ENCODE measurements around the gene SEC14L5.

The SEC14L5 gene

GRCh38 chr16:4925791-4926190 is 32.3 kb upstream of the SEC14L5 start:
- Histone ChIP-seq H3K79me2 (ENCODE audit: insufficient read depth, low read length) (no peaks in the 10 kb centered on the region), H3K9ac (ENCODE audit: low read length) (no peak overlapping the region), H3K4me3 (ENCODE audit: low read depth, low read length, poor library complexity, severe bottlenecking) (no peak overlapping the region), H4K20me1 (ENCODE audit: insufficient read depth, low read length) (no peaks in the 10 kb centered on the region), H3K27ac (ENCODE audit: low read depth, low read length, poor library complexity, severe bottlenecking) (no peak overlapping the region), H3K9me3 (ENCODE audit: low read length) (peaks cover 8% of the 10 kb centered on the region), H3F3A (ENCODE audit: insufficient read depth, low read length) (no peaks in the 10 kb centered on the region), H3K4me1 (ENCODE audit: insufficient read depth, low read length, severe bottlenecking) (no peaks in the 10 kb centered on the region), H2AFZ (ENCODE audit: low read length) (no peak overlapping the region), H3K27me3 (ENCODE audit: insufficient read depth, low read length) (peaks cover 11% of the 10 kb centered on the region; the same call in 1 of the 2 replicates), H3K36me3 (ENCODE audit: insufficient read depth, low read length) (peaks cover 5% of the 10 kb centered on the region; the same call in 1 of the 2 replicates), H3K9me2 (ENCODE audit: low read depth, low read length) (no peaks in the 10 kb centered on the region), H3K4me2 (ENCODE audit: low read length) (no peak overlapping the region)
- TF ChIP-seq EZH2 (IDR thresholded peaks at IDR 0.05; ENCODE audit: borderline replicate concordance, low read length) (no peak), CTCF (IDR thresholded peaks at IDR 0.05; ENCODE audit: low read length) (no peak)

GRCh38 chr16:4926928-4927327 is 31.2 kb upstream of the SEC14L5 start:
- Histone ChIP-seq H3K9me3 (ENCODE audit: low read length) (peaks cover 8% of the 10 kb centered on the region), H3K27ac (ENCODE audit: low read depth, low read length, poor library complexity, severe bottlenecking) (no peak overlapping the region), H3F3A (ENCODE audit: insufficient read depth, low read length) (no peaks in the 10 kb centered on the region), H3K27me3 (ENCODE audit: insufficient read depth, low read length) (peaks cover 11% of the 10 kb centered on the region; the same call in 1 of the 2 replicates), H3K4me2 (ENCODE audit: low read length) (no peak overlapping the region), H3K4me3 (ENCODE audit: low read depth, low read length, poor library complexity, severe bottlenecking) (no peak overlapping the region), H3K9ac (ENCODE audit: low read length) (no peak overlapping the region), H4K20me1 (ENCODE audit: insufficient read depth, low read length) (no peaks in the 10 kb centered on the region), H3K9me2 (ENCODE audit: low read depth, low read length) (no peaks in the 10 kb centered on the region), H2AFZ (ENCODE audit: low read length) (no peak overlapping the region), H3K79me2 (ENCODE audit: insufficient read depth, low read length) (no peaks in the 10 kb centered on the region), H3K36me3 (ENCODE audit: insufficient read depth, low read length) (peaks cover 5% of the 10 kb centered on the region; the same call in 1 of the 2 replicates), H3K4me1 (ENCODE audit: insufficient read depth, low read length, severe bottlenecking) (no peaks in the 10 kb centered on the region)
- no peak for TF ChIP-seq CTCF (IDR thresholded peaks at IDR 0.05; ENCODE audit: low read length)
- no peak for TF ChIP-seq EZH2 (IDR thresholded peaks at IDR 0.05; ENCODE audit: borderline replicate concordance, low read length)

GRCh38 chr16:4927661-4928060 is 30.5 kb upstream of the SEC14L5 start:
- no peaks in the 10 kb centered on the region for H3K79me2 ChIP-seq (ENCODE audit: insufficient read depth, low read length)
- peaks cover 11% of the 10 kb centered on the region; the same call in 1 of the 2 replicates for H3K27me3 ChIP-seq (ENCODE audit: insufficient read depth, low read length)
- H3K9ac ChIP-seq (ENCODE audit: low read length) = no peak overlapping the region
- no peaks in the 10 kb centered on the region for H4K20me1 ChIP-seq (ENCODE audit: insufficient read depth, low read length)
- TF ChIP-seq EZH2 (IDR thresholded peaks at IDR 0.05; ENCODE audit: borderline replicate concordance, low read length) = no peak
- TF ChIP-seq CTCF (IDR thresholded peaks at IDR 0.05; ENCODE audit: low read length) = no peak
- no peaks in the 10 kb centered on the region for H3K4me1 ChIP-seq (ENCODE audit: insufficient read depth, low read length, severe bottlenecking)
- peaks cover 5% of the 10 kb centered on the region; the same call in 1 of the 2 replicates for H3K36me3 ChIP-seq (ENCODE audit: insufficient read depth, low read length)
- no peak overlapping the region for H3K27ac ChIP-seq (ENCODE audit: low read depth, low read length, poor library complexity, severe bottlenecking)
- no peaks in the 10 kb centered on the region for H3F3A ChIP-seq (ENCODE audit: insufficient read depth, low read length)
- no peak overlapping the region for H2AFZ ChIP-seq (ENCODE audit: low read length)
- no peak overlapping the region for H3K4me2 ChIP-seq (ENCODE audit: low read length)
- no peaks in the 10 kb centered on the region for H3K9me2 ChIP-seq (ENCODE audit: low read depth, low read length)
- no peak overlapping the region for H3K4me3 ChIP-seq (ENCODE audit: low read depth, low read length, poor library complexity, severe bottlenecking)
- H3K9me3 ChIP-seq (ENCODE audit: low read length) = peaks cover 8% of the 10 kb centered on the region
